SK-N-SH treated with all-trans-retinoic acid at 6 μM for 48 hours (cell line): ENCODE results near the gene SLC8A3.

Experiments used
- ATAC-seq: fragments of 200-7000 bp; cut with Tn5 transposase; 3 replicates; pipeline ENCODE4 v1.9.1; 2020; ENCODE audit warnings: mild to moderate bottlenecking, moderate library complexity
- ARNTL ChIP-seq: fragments of 450-650 bp; formaldehyde crosslinking; IDR thresholded peaks from 2 replicates; pipeline ENCODE4 v1.5.0; 2020; ENCODE audit warnings: low read depth, mild to moderate bottlenecking, moderate library complexity, borderline replicate concordance
- BACH2 ChIP-seq: fragments of 250-450 bp; sonication (Bioruptor Pico); IDR thresholded peaks from 2 replicates; pipeline ENCODE4 v1.9.0; 2021; ENCODE audit warnings: mild to moderate bottlenecking, borderline replicate concordance
- CREB5 ChIP-seq: fragments of 250-450 bp; sonication (Bioruptor Pico); IDR thresholded peaks from 2 replicates; pipeline ENCODE4 v1.5.1; 2020; ENCODE audit warnings: low read depth, mild to moderate bottlenecking, moderate library complexity
- CSDC2 ChIP-seq: fragments of 250-450 bp; sonication (Bioruptor Pico); IDR thresholded peaks from 2 replicates; pipeline ENCODE4 v1.5.0; 2020; ENCODE audit warnings: mild to moderate bottlenecking, moderate library complexity
- CSRNP3 ChIP-seq: fragments of 250-450 bp; sonication (Bioruptor Pico); IDR thresholded peaks from 2 replicates; pipeline ENCODE4 v1.5.1; 2021; ENCODE audit warnings: mild to moderate bottlenecking, moderate library complexity
- ESRRG ChIP-seq: fragments of 250-450 bp; sonication (Bioruptor Pico); IDR thresholded peaks from 2 replicates; pipeline ENCODE4 v1.6.1; 2021; ENCODE audit warnings: mild to moderate bottlenecking
- GLIS3 ChIP-seq: fragments of 250-450 bp; sonication (Bioruptor Pico); IDR thresholded peaks from 2 replicates; pipeline ENCODE4 v1.5.0; 2020; ENCODE audit warnings: mild to moderate bottlenecking, moderate library complexity
- ISL1 ChIP-seq: fragments of 250-450 bp; sonication (Bioruptor Pico); IDR thresholded peaks from 2 replicates; pipeline ENCODE4 v2.1.2; 2022; ENCODE audit warnings: mild to moderate bottlenecking, moderate library complexity
- OSR1 ChIP-seq: fragments of 250-450 bp; sonication (Bioruptor Pico); IDR thresholded peaks from 2 replicates; pipeline ENCODE4 v1.8.0; 2022; ENCODE audit warnings: moderate library complexity, mild to moderate bottlenecking, inconsistent platforms
- PATZ1 ChIP-seq: fragments of 250-450 bp; sonication (Bioruptor Pico); IDR thresholded peaks from 2 replicates; pipeline ENCODE4 v1.8.0; 2020; ENCODE audit warnings: mild to moderate bottlenecking, moderate library complexity, borderline replicate concordance
- POU6F1 ChIP-seq: fragments of 250-450 bp; sonication (Bioruptor Pico); IDR thresholded peaks from 2 replicates; pipeline ENCODE4 v1.8.0; 2021; ENCODE audit warnings: low read depth, mild to moderate bottlenecking, moderate library complexity, borderline replicate concordance
- PPARA ChIP-seq: fragments of 250-450 bp; sonication (Bioruptor Pico); IDR thresholded peaks from 2 replicates; pipeline ENCODE4 v1.5.0; 2020; ENCODE audit warnings: mild to moderate bottlenecking, borderline replicate concordance
- RARB ChIP-seq: fragments of 250-450 bp; sonication (Bioruptor Pico); IDR thresholded peaks from 2 replicates; pipeline ENCODE4 v1.8.0; 2021; ENCODE audit warnings: mild to moderate bottlenecking, moderate library complexity
- SNAI2 ChIP-seq: fragments of 250-450 bp; sonication (Bioruptor Pico); IDR thresholded peaks from 2 replicates; pipeline ENCODE4 v1.5.0; 2020; ENCODE audit warnings: mild to moderate bottlenecking, moderate library complexity
- TCF4 ChIP-seq: fragments of 250-450 bp; sonication (Bioruptor Pico); IDR thresholded peaks from 2 replicates; pipeline ENCODE4 v1.8.0; 2021; ENCODE audit warnings: mild to moderate bottlenecking, moderate library complexity, borderline replicate concordance
- TOX ChIP-seq: fragments of 250-450 bp; sonication (Bioruptor Pico); IDR thresholded peaks from 2 replicates; pipeline ENCODE4 v1.8.0; 2021; ENCODE audit warnings: mild to moderate bottlenecking, moderate library complexity, borderline replicate concordance
- TSHZ2 ChIP-seq: fragments of 250-450 bp; sonication (Bioruptor Pico); IDR thresholded peaks from 2 replicates; pipeline ENCODE4 v1.5.0; 2020; ENCODE audit warnings: mild to moderate bottlenecking, moderate library complexity
- ZC3H10 ChIP-seq: fragments of 250-450 bp; sonication (Bioruptor Pico); IDR thresholded peaks from 2 replicates; pipeline ENCODE4 v1.5.1; 2021; ENCODE audit warnings: mild to moderate bottlenecking, moderate library complexity
- ZFP3 ChIP-seq: fragments of 250-450 bp; sonication (Bioruptor Pico); IDR thresholded peaks from 2 replicates; pipeline ENCODE4 v1.5.0; 2020; ENCODE audit warnings: mild to moderate bottlenecking, moderate library complexity
- ZFP30 ChIP-seq: fragments of 450-650 bp; formaldehyde crosslinking; IDR thresholded peaks from 2 replicates; pipeline ENCODE4 v1.5.0; 2022; ENCODE audit warnings: mild to moderate bottlenecking, moderate library complexity
- ZNF565 ChIP-seq: fragments of 450-650 bp; formaldehyde crosslinking; conservative IDR thresholded peaks from 2 replicates; pipeline ENCODE4 v1.5.0; 2020; ENCODE audit warnings: low read depth, mild to moderate bottlenecking, moderate library complexity
- ZNF70 ChIP-seq: fragments of 450-650 bp; formaldehyde crosslinking; IDR thresholded peaks from 2 replicates; pipeline ENCODE4 v1.5.0; 2020; ENCODE audit warnings: mild to moderate bottlenecking, moderate library complexity
- ZNF8 ChIP-seq: fragments of 450-650 bp; formaldehyde crosslinking; IDR thresholded peaks from 2 replicates; pipeline ENCODE4 v1.5.0; 2020; ENCODE audit warnings: mild to moderate bottlenecking, moderate library complexity

SLC8A3 gene

GRCh38 chr14:70123796-70124195, 65.0 kb downstream of the SLC8A3 start:
- no peak for ATAC-seq
- TF ChIP-seq OSR1 (no peak), SNAI2 (CRISPR knock-in tag) (no peak), ZNF565 (CRISPR knock-in tag) (no peak), ISL1 (CRISPR knock-in tag) (no peak), PATZ1 (no peak), CREB5 (CRISPR knock-in tag) (no peak), CSRNP3 (CRISPR knock-in tag) (no peak), ZFP3 (CRISPR knock-in tag) (no peak), TOX (CRISPR knock-in tag) (no peak), RARB (no peak), GLIS3 (CRISPR knock-in tag) (no peak)

GRCh38 chr14:70121521-70121920, 67.2 kb downstream of the SLC8A3 start:
- TF ChIP-seq ESRRG (CRISPR knock-in tag) (no peak), ZC3H10 (CRISPR knock-in tag) (no peak), TSHZ2 (CRISPR knock-in tag) (no peak), ISL1 (CRISPR knock-in tag) (no peak)
- no peak for ATAC-seq

GRCh38 chr14:70118064-70118463, 70.7 kb downstream of the SLC8A3 start:
- ATAC-seq = no peak
- TF ChIP-seq ZNF8 (CRISPR knock-in tag) (no peak), POU6F1 (no peak), TCF4 (CRISPR knock-in tag) (no peak), CSRNP3 (CRISPR knock-in tag) (no peak), ZFP30 (CRISPR knock-in tag) (no peak), BACH2 (CRISPR knock-in tag) (no peak), ARNTL (CRISPR knock-in tag) (no peak), ZC3H10 (CRISPR knock-in tag) (no peak), ESRRG (CRISPR knock-in tag) (no peak), ZNF70 (no peak), PATZ1 (no peak), SNAI2 (CRISPR knock-in tag) (no peak), TOX (CRISPR knock-in tag) (no peak), CSDC2 (CRISPR knock-in tag) (no peak), PPARA (CRISPR knock-in tag) (no peak), ZFP3 (CRISPR knock-in tag) (no peak), RARB (no peak), CREB5 (CRISPR knock-in tag) (no peak), ZNF565 (CRISPR knock-in tag) (no peak)
